ENCODE data around the gene PHRF1. TPM values are rescaled to one million over a fixed set of nuclear protein-coding genes. Genes with fewer than 3 reads are reported as not detected.

Gene PHRF1
- total and polyA plus RNA-seq, 2 donors (not counting 3 experiments of a cell fraction or from before 2014, with no cell fraction given) = 14.2 to 39.4 TPM

DNA sequence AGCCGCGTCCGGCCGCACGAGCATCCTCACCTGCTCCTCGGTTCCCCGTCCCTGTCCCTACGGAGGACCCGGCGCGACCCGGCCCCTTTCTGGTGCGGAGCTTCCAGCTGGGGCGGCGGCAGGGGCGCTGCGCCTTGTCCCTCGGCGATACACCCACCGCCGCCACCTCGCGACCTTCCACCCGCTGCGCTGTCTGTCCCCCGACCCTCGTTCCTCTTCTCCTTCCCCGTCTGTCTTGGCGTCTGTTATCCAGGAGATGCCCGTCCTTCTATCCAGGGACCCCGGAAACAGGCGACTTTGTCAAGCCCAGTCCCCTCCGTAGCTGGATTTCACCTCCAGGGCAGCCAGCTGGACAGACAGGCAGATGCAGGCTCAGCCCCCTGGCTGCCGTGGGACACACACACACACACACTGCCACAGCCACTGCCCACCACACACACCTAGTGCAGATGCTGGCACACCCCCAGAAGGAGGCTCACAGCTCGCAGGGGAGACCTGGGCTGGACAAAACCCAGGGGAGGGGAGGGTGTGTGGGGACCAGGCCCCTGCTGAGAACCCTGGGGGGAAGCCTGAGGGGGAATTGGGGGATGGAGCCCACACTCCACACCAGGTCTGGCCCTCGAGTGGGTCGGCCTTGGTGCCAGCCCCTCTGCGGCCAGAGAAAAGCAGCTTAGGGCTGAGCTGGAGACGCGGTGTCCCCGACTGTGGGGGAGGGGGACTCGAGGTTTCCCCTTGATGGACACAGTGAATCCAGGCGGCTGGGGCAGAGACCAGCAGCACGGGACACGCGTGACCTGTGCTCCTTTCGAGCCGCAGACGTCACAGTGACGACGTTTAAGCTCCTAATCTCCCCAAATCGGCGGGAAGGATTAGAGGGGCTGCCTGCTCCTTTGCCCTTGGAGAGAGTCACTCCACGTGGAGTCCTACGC, 61.6 kb downstream of the PHRF1 start:
- Histone ChIP-seq H3K9me1 (replicated peaks; ENCODE audit: control insufficient read depth, extremely low read depth, insufficient read depth, low read length) (no peaks in the 10 kb centered on the region), H3K9ac (replicated peaks; ENCODE audit: extremely low read depth, insufficient read depth, low read length) (no peak overlapping the region), H2AFZ (ENCODE audit: low read depth, low read length) (no peak overlapping the region), H3K27me3 (ENCODE audit: control insufficient read depth in 2 of 2, insufficient read depth in 2 of 2, low read length in 2 of 2) (peaks cover 27 to 45% of the 10 kb centered on the region in 2 experiments), H3K9me3 (replicated peaks; ENCODE audit: control insufficient read depth, insufficient read depth, low read length) (no peaks in the 10 kb centered on the region), H3K27ac (ENCODE audit: insufficient read depth, low read depth, low read length) (no peak overlapping the region), H3K36me3 (ENCODE audit: control insufficient read depth in 2 of 2, extremely low read depth in 1 of 2, insufficient read depth in 2 of 2, low read length in 2 of 2) (no peaks in the 10 kb centered on the region), H3K79me2 (ENCODE audit: control insufficient read depth, insufficient read depth, low read length) (no peaks in the 10 kb centered on the region), H3K4me1 (ENCODE audit: control insufficient read depth, extremely low read depth, insufficient read depth, low read length) (peaks cover 4% of the 10 kb centered on the region), H3K4me3 (replicated peaks in 1 of 3; ENCODE audit: insufficient read depth in 1 of 3, low read depth in 1 of 3, low read length in 3 of 3) (no peak overlapping the region), H4K20me1 (replicated peaks; ENCODE audit: control insufficient read depth, extremely low read depth, insufficient read depth, low read length) (no peaks in the 10 kb centered on the region), H3K4me2 (ENCODE audit: insufficient read depth, low read length) (no peak overlapping the region)
- TF ChIP-seq POLR2AphosphoS5 (IDR thresholded peaks at IDR 0.05; ENCODE audit: insufficient read depth, low read depth, low read length) = no peak
- no peak for TF ChIP-seq MYC (IDR thresholded peaks at IDR 0.05; ENCODE audit: low read depth, low read length)
- peak; percentile 90 for TF ChIP-seq EZH2 (IDR thresholded peaks at IDR 0.05; ENCODE audit: borderline replicate concordance, low read depth, low read length, severe bottlenecking)
- TF ChIP-seq JUN (IDR thresholded peaks at IDR 0.05; ENCODE audit: borderline replicate concordance, insufficient read depth, insufficient read length, low read depth) = no peak
- TF ChIP-seq, protein P1, sequence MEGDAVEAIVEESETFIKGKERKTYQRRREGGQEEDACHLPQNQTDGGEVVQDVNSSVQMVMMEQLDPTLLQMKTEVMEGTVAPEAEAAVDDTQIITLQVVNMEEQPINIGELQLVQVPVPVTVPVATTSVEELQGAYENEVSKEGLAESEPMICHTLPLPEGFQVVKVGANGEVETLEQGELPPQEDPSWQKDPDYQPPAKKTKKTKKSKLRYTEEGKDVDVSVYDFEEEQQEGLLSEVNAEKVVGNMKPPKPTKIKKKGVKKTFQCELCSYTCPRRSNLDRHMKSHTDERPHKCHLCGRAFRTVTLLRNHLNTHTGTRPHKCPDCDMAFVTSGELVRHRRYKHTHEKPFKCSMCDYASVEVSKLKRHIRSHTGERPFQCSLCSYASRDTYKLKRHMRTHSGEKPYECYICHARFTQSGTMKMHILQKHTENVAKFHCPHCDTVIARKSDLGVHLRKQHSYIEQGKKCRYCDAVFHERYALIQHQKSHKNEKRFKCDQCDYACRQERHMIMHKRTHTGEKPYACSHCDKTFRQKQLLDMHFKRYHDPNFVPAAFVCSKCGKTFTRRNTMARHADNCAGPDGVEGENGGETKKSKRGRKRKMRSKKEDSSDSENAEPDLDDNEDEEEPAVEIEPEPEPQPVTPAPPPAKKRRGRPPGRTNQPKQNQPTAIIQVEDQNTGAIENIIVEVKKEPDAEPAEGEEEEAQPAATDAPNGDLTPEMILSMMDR (IDR thresholded peaks at IDR 0.05; ENCODE audit: extremely low read depth in 1 of 2, insufficient read depth in 1 of 2, low read depth in 1 of 2, low read length in 2 of 2) = no peak
- FAIRE-seq (no peak), DNase-seq (ENCODE audit: low read depth, low spot score) (no peak)
- ChIA-PET POLR2A (no interaction called here), CTCF (no interaction called here)
- BruUV-seq (replicated peaks) = no TSS peak
- dilution Hi-C loops (cut with MboI; ENCODE audit: extremely low pct_ligation_motif_present, low sequenced_read_pairs) (no loop called here), intact Hi-C loops (cut with micrococcal nuclease) (no loop called here)
